Breast epithelium (tissue), 3 donors: Measurements from ENCODE around the gene DMD.

ENCODE experiments used
- CTCF ChIP-seq, 3 donors: fragments of 450-650 bp; IDR thresholded peaks; one replicate each; pipeline ENCODE4 v1.5.1; 2016 to 2017; ENCODE audit warnings: antibody characterized with exemption in 3 of 3, mild to moderate bottlenecking in 3 of 3, moderate library complexity in 3 of 3
- POLR2AphosphoS5 ChIP-seq, 3 donors: sonication (generic); formaldehyde crosslinking; IDR thresholded peaks; one replicate each; pipeline ENCODE4 v1.6.1; 2017; ENCODE audit warnings: antibody characterized with exemption in 3 of 3

- TF ChIP-seq CTCF (IDR thresholded peaks at IDR 0.05) (no peak), POLR2AphosphoS5 (IDR thresholded peaks at IDR 0.05) (no peak)
These were observed 1187.3 kb downstream of the DMD start for GRCh38 chrX:32024072-32024471.
